WTC11 (cell line): ENCODE results near the gene LARGE1. TPM values are rescaled to one million over a fixed set of nuclear protein-coding genes. Genes with fewer than 3 reads are reported as not detected.

ENCODE experiments used
- ATAC-seq: fragments of 200-7000 bp; cut with Tn5 transposase; 2 replicates; pipeline ENCODE4 v1.10.0; 2021; ENCODE audit warnings: mild to moderate bottlenecking, moderate library complexity
- CTCF ChIA-PET: fragments of 300-600 bp; sonication (Branson Sonifier 250); formaldehyde crosslinking; loops from one replicate; lab custom pipeline; 2021; ENCODE audit warnings: antibody characterized with exemption; lab: Charles Lee
- POLR2A ChIA-PET: fragments of 350-600 bp; sonication (Branson Sonifier 250); formaldehyde crosslinking; loops from one replicate; lab custom pipeline; 2021; ENCODE audit warnings: antibody characterized with exemption; lab: Charles Lee
- DNase-seq: peaks from one replicate; pipeline ENCODE4 v3.0.0; 2021; ENCODE audit warnings: low spot score
- H3K27ac Mint-ChIP-seq: 2 replicates; pipeline ENCODE4 v1.8.0; 2021; ENCODE audit warnings: mixed read lengths
- H3K27me3 Mint-ChIP-seq: 2 replicates; pipeline ENCODE4 v1.8.0; 2021; ENCODE audit warnings: low read depth, mild to moderate bottlenecking, moderate library complexity, mixed read lengths
- H3K36me3 Mint-ChIP-seq: 2 replicates; pipeline ENCODE4 v1.8.0; 2021; ENCODE audit warnings: mixed read lengths
- H3K4me1 Mint-ChIP-seq: 2 replicates; pipeline ENCODE4 v1.8.0; 2022; ENCODE audit warnings: mixed read lengths
- H3K4me3 Mint-ChIP-seq: 2 replicates; pipeline ENCODE4 v1.8.0; 2021; ENCODE audit warnings: mild to moderate bottlenecking, moderate library complexity, mixed read lengths
- H3K9me3 Mint-ChIP-seq: 2 replicates; pipeline ENCODE4 v1.8.0; 2021; ENCODE audit warnings: mixed read lengths
- JUN ChIP-seq: sonication (generic); formaldehyde crosslinking; IDR thresholded peaks from 2 replicates; pipeline ENCODE4 v1.8.0; 2023; ENCODE audit warnings: mild to moderate bottlenecking, missing genetic modification reagents
- RORB ChIP-seq: fragments of 250-450 bp; sonication (Bioruptor Pico); IDR thresholded peaks from 2 replicates; pipeline ENCODE4 v1.9.0; 2021; ENCODE audit warnings: mild to moderate bottlenecking
- ZNF138 ChIP-seq: sonication (generic); formaldehyde crosslinking; conservative IDR thresholded peaks from 2 replicates; pipeline ENCODE4 v1.8.1; 2022; ENCODE audit warnings: mild to moderate bottlenecking, moderate library complexity, missing genetic modification reagents
- ZNF219 ChIP-seq: sonication (generic); formaldehyde crosslinking; IDR thresholded peaks from 2 replicates; pipeline ENCODE4 v1.8.0; 2023; ENCODE audit warnings: missing genetic modification reagents, mild to moderate bottlenecking, borderline replicate concordance
- ZNF396 ChIP-seq: fragments of 250-450 bp; sonication (Bioruptor Pico); IDR thresholded peaks from 2 replicates; pipeline ENCODE4 v1.8.0; 2021; ENCODE audit warnings: mild to moderate bottlenecking, moderate library complexity, borderline replicate concordance
- ZNF423 ChIP-seq: fragments of 250-450 bp; sonication (Bioruptor Pico); IDR thresholded peaks from 2 replicates; pipeline ENCODE4 v2.1.2; 2022; ENCODE audit warnings: mild to moderate bottlenecking, moderate library complexity
- total RNA-seq: library from RNA; stranded (reverse); gene quantifications from 3 replicates; pipeline ENCODE4 v1.2.3, GENCODE V29; 2021
- TF ChIP-seq, protein P1 (sequence below): fragments of 250-450 bp; sonication (Bioruptor Pico); IDR thresholded peaks from 2 replicates; pipeline ENCODE4 v2.1.2; 2022; ENCODE audit warnings: mild to moderate bottlenecking, moderate library complexity
- TF ChIP-seq, protein P2 (sequence below): fragments of 250-450 bp; sonication (Bioruptor Pico); IDR thresholded peaks from 2 replicates; pipeline ENCODE4 v1.9.0; 2021; ENCODE audit warnings: mild to moderate bottlenecking
- TF ChIP-seq, protein P3 (sequence below): sonication (generic); formaldehyde crosslinking; conservative IDR thresholded peaks from 2 replicates; pipeline ENCODE4 v1.8.1; 2023; ENCODE audit warnings: mild to moderate bottlenecking, low read depth, missing genetic modification reagents, moderate library complexity
- TF ChIP-seq, protein P4 (sequence below): sonication (generic); formaldehyde crosslinking; IDR thresholded peaks from 2 replicates; pipeline ENCODE4 v1.8.1; 2023; ENCODE audit warnings: mild to moderate bottlenecking, missing genetic modification reagents
- TF ChIP-seq, protein P5 (sequence below): sonication (generic); formaldehyde crosslinking; IDR thresholded peaks from 2 replicates; pipeline ENCODE4 v1.8.0; 2022; ENCODE audit warnings: mild to moderate bottlenecking, missing genetic modification reagents
- TF ChIP-seq, protein P6 (sequence below): sonication (generic); formaldehyde crosslinking; IDR thresholded peaks from 2 replicates; pipeline ENCODE4 v1.8.1; 2023; ENCODE audit warnings: mild to moderate bottlenecking, missing genetic modification reagents, borderline replicate concordance
- TF ChIP-seq, protein P7 (sequence below): sonication (generic); formaldehyde crosslinking; IDR thresholded peaks from 2 replicates; pipeline ENCODE4 v1.8.1; 2022; ENCODE audit warnings: mild to moderate bottlenecking, moderate library complexity, missing genetic modification reagents
- TF ChIP-seq, protein P8 (sequence below): fragments of 250-450 bp; sonication (Bioruptor Pico); IDR thresholded peaks from 2 replicates; pipeline ENCODE4 v1.9.0; 2021; ENCODE audit warnings: mild to moderate bottlenecking, borderline replicate concordance
- TF ChIP-seq, protein P9 (sequence below): sonication (generic); formaldehyde crosslinking; IDR thresholded peaks from 2 replicates; pipeline ENCODE4 v1.8.1; 2023; ENCODE audit warnings: mild to moderate bottlenecking, missing genetic modification reagents, moderate library complexity

LARGE1 gene
- total RNA-seq, 1 experiment from 2014 or later = 72.6 TPM

DNA sequence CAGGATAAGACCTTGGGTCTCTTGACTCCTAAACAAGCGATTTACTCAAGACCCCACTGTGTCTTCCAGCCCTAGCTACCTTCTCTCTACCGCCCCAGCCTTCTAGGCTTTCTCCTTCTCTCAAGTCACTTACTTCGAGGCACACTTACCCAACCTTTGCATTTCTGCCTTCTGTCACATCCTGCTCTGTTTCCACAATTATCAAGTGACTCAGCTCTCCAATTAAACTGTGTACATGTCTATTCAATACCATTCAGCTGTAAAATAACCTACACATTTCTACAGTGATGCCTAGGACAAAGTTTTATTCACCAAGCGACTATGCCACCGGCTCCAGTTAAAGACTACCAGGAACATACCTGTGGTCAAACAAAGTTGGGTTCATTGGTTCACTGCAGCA lies 69.0 kb downstream of the LARGE1 start (continued):
- TF ChIP-seq, protein P1, sequence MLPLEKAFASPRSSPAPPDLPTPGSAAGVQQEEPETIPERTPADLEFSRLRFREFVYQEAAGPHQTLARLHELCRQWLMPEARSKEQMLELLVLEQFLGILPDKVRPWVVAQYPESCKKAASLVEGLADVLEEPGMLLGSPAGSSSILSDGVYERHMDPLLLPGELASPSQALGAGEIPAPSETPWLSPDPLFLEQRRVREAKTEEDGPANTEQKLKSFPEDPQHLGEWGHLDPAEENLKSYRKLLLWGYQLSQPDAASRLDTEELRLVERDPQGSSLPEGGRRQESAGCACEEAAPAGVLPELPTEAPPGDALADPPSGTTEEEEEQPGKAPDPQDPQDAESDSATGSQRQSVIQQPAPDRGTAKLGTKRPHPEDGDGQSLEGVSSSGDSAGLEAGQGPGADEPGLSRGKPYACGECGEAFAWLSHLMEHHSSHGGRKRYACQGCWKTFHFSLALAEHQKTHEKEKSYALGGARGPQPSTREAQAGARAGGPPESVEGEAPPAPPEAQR (CRISPR knock-in tag) = no peak
- no peak for TF ChIP-seq ZNF423
- TF ChIP-seq, protein P2, sequence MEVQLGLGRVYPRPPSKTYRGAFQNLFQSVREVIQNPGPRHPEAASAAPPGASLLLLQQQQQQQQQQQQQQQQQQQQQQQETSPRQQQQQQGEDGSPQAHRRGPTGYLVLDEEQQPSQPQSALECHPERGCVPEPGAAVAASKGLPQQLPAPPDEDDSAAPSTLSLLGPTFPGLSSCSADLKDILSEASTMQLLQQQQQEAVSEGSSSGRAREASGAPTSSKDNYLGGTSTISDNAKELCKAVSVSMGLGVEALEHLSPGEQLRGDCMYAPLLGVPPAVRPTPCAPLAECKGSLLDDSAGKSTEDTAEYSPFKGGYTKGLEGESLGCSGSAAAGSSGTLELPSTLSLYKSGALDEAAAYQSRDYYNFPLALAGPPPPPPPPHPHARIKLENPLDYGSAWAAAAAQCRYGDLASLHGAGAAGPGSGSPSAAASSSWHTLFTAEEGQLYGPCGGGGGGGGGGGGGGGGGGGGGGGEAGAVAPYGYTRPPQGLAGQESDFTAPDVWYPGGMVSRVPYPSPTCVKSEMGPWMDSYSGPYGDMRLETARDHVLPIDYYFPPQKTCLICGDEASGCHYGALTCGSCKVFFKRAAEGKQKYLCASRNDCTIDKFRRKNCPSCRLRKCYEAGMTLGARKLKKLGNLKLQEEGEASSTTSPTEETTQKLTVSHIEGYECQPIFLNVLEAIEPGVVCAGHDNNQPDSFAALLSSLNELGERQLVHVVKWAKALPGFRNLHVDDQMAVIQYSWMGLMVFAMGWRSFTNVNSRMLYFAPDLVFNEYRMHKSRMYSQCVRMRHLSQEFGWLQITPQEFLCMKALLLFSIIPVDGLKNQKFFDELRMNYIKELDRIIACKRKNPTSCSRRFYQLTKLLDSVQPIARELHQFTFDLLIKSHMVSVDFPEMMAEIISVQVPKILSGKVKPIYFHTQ (CRISPR knock-in tag) = no peak
- TF ChIP-seq, protein P3, sequence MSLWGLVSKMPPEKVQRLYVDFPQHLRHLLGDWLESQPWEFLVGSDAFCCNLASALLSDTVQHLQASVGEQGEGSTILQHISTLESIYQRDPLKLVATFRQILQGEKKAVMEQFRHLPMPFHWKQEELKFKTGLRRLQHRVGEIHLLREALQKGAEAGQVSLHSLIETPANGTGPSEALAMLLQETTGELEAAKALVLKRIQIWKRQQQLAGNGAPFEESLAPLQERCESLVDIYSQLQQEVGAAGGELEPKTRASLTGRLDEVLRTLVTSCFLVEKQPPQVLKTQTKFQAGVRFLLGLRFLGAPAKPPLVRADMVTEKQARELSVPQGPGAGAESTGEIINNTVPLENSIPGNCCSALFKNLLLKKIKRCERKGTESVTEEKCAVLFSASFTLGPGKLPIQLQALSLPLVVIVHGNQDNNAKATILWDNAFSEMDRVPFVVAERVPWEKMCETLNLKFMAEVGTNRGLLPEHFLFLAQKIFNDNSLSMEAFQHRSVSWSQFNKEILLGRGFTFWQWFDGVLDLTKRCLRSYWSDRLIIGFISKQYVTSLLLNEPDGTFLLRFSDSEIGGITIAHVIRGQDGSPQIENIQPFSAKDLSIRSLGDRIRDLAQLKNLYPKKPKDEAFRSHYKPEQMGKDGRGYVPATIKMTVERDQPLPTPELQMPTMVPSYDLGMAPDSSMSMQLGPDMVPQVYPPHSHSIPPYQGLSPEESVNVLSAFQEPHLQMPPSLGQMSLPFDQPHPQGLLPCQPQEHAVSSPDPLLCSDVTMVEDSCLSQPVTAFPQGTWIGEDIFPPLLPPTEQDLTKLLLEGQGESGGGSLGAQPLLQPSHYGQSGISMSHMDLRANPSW (CRISPR knock-in tag) = no peak

DNA sequence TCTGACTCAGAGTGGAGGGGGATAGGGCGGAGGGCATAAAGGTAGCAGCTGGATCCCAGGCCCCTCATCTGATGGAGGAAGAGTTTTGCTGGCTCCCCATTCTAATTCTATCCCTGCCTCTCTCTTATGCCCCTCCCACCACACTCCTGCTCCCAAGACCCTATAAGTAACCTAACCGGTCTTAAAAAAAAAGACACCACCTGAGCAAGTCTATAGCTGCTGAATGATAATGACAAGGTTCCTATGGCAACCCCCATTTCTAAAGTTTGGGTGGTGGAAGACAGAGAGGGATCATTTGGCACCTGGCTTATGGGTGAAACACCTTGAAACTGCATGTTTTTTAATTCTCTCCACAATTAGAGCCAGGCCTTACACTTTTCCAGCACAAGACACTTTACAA lies 69.6 kb downstream of the LARGE1 start:
- peak; percentile 32 for DNase-seq
- Mint-ChIP-seq H3K9me3 (peaks cover 19% of the 10 kb centered on the region), H3K36me3 (peaks cover 18% of the 10 kb centered on the region), H3K27ac (peak overlapping the region; percentile 96), H3K4me1 (peaks cover 85% of the 10 kb centered on the region), H3K27me3 (no peaks in the 10 kb centered on the region), H3K4me3 (peak overlapping the region; percentile 54)
- peak; percentile 93 for ATAC-seq
- ChIA-PET CTCF (interaction anchor here (1.0 to 2.5 kb wide), 5 partner anchors 15 to 72 kb away, joined by 3 to 13 read pairs (median 5); partner anchors contain the start of gene LARGE1), POLR2A (interaction anchor here (1.0 to 1.3 kb wide), 3 partner anchors 20 to 71 kb away, joined by 3 to 5 read pairs (median 3); no protein-coding TSS in a partner anchor)
- TF ChIP-seq, protein P4, sequence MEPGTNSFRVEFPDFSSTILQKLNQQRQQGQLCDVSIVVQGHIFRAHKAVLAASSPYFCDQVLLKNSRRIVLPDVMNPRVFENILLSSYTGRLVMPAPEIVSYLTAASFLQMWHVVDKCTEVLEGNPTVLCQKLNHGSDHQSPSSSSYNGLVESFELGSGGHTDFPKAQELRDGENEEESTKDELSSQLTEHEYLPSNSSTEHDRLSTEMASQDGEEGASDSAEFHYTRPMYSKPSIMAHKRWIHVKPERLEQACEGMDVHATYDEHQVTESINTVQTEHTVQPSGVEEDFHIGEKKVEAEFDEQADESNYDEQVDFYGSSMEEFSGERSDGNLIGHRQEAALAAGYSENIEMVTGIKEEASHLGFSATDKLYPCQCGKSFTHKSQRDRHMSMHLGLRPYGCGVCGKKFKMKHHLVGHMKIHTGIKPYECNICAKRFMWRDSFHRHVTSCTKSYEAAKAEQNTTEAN = no peak
- TF ChIP-seq, protein P5, sequence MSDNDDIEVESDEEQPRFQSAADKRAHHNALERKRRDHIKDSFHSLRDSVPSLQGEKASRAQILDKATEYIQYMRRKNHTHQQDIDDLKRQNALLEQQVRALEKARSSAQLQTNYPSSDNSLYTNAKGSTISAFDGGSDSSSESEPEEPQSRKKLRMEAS (CRISPR knock-in tag) = no peak
- TF ChIP-seq, protein P6, sequence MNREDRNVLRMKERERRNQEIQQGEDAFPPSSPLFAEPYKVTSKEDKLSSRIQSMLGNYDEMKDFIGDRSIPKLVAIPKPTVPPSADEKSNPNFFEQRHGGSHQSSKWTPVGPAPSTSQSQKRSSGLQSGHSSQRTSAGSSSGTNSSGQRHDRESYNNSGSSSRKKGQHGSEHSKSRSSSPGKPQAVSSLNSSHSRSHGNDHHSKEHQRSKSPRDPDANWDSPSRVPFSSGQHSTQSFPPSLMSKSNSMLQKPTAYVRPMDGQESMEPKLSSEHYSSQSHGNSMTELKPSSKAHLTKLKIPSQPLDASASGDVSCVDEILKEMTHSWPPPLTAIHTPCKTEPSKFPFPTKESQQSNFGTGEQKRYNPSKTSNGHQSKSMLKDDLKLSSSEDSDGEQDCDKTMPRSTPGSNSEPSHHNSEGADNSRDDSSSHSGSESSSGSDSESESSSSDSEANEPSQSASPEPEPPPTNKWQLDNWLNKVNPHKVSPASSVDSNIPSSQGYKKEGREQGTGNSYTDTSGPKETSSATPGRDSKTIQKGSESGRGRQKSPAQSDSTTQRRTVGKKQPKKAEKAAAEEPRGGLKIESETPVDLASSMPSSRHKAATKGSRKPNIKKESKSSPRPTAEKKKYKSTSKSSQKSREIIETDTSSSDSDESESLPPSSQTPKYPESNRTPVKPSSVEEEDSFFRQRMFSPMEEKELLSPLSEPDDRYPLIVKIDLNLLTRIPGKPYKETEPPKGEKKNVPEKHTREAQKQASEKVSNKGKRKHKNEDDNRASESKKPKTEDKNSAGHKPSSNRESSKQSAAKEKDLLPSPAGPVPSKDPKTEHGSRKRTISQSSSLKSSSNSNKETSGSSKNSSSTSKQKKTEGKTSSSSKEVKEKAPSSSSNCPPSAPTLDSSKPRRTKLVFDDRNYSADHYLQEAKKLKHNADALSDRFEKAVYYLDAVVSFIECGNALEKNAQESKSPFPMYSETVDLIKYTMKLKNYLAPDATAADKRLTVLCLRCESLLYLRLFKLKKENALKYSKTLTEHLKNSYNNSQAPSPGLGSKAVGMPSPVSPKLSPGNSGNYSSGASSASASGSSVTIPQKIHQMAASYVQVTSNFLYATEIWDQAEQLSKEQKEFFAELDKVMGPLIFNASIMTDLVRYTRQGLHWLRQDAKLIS (CRISPR knock-in tag) = no peak
- no peak for TF ChIP-seq JUN
- no peak for TF ChIP-seq ZNF396
- TF ChIP-seq ZNF138 (CRISPR knock-in tag) = no peak
- TF ChIP-seq, protein P7, sequence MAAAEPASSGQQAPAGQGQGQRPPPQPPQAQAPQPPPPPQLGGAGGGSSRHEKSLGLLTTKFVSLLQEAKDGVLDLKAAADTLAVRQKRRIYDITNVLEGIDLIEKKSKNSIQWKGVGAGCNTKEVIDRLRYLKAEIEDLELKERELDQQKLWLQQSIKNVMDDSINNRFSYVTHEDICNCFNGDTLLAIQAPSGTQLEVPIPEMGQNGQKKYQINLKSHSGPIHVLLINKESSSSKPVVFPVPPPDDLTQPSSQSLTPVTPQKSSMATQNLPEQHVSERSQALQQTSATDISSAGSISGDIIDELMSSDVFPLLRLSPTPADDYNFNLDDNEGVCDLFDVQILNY (CRISPR knock-in tag) = no peak
- TF ChIP-seq, protein P8, sequence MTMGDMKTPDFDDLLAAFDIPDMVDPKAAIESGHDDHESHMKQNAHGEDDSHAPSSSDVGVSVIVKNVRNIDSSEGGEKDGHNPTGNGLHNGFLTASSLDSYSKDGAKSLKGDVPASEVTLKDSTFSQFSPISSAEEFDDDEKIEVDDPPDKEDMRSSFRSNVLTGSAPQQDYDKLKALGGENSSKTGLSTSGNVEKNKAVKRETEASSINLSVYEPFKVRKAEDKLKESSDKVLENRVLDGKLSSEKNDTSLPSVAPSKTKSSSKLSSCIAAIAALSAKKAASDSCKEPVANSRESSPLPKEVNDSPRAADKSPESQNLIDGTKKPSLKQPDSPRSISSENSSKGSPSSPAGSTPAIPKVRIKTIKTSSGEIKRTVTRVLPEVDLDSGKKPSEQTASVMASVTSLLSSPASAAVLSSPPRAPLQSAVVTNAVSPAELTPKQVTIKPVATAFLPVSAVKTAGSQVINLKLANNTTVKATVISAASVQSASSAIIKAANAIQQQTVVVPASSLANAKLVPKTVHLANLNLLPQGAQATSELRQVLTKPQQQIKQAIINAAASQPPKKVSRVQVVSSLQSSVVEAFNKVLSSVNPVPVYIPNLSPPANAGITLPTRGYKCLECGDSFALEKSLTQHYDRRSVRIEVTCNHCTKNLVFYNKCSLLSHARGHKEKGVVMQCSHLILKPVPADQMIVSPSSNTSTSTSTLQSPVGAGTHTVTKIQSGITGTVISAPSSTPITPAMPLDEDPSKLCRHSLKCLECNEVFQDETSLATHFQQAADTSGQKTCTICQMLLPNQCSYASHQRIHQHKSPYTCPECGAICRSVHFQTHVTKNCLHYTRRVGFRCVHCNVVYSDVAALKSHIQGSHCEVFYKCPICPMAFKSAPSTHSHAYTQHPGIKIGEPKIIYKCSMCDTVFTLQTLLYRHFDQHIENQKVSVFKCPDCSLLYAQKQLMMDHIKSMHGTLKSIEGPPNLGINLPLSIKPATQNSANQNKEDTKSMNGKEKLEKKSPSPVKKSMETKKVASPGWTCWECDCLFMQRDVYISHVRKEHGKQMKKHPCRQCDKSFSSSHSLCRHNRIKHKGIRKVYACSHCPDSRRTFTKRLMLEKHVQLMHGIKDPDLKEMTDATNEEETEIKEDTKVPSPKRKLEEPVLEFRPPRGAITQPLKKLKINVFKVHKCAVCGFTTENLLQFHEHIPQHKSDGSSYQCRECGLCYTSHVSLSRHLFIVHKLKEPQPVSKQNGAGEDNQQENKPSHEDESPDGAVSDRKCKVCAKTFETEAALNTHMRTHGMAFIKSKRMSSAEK (CRISPR knock-in tag) = no peak
- TF ChIP-seq, protein P9, sequence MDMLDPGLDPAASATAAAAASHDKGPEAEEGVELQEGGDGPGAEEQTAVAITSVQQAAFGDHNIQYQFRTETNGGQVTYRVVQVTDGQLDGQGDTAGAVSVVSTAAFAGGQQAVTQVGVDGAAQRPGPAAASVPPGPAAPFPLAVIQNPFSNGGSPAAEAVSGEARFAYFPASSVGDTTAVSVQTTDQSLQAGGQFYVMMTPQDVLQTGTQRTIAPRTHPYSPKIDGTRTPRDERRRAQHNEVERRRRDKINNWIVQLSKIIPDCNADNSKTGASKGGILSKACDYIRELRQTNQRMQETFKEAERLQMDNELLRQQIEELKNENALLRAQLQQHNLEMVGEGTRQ (CRISPR knock-in tag) = no peak
- TF ChIP-seq RORB (CRISPR knock-in tag) = no peak
- no peak for TF ChIP-seq ZNF219 (CRISPR knock-in tag)
